ENCODE results near the gene NDNF. TPM values are rescaled to one million over a fixed set of nuclear protein-coding genes. Genes with fewer than 3 reads are reported as not detected.

The NDNF gene
- polyA plus RNA-seq, 3 donors = not detected

DNA sequence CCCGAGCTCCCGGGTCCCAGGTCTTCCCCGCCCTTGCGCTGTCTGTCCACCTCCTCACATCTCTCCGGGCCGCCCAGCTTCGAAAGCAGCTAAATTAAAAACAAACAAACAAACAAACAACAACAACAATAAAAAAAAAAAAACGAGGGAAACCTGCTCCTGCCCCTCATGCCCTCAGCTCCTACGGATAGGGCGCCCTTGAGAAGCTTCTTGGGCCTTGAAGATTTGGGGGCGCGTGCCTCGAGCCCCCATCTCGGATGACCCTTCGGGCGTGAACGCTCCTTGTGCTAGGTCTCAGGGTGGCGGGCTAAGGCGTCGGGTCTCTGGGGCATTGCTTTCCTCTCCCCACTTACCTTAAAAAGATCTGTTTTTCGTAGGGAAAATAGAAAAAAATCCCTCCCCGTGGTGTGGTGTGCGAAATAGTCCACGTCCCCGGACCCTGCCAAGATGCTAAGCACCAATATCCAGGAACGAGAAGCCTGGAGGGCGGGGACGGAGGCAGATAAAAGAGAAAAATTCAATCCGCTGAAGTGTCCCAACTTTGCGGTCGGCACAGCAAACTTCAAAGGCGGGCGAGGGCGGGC is 603 bp downstream of the NDNF start:
- no peak overlapping the region for H3K27ac ChIP-seq (ENCODE audit: low read depth in 1 of 2, low read length in 2 of 2)
- H3K27me3 ChIP-seq (ENCODE audit: control insufficient read depth in 2 of 2, insufficient read depth in 2 of 2, low read length in 2 of 2) = peaks cover 45 to 84% of the 10 kb centered on the region in 2 donors
- peak overlapping the region; percentile 7 to 76 (median 26) for H3K4me3 ChIP-seq (replicated peaks in 1 of 3; ENCODE audit: low read depth in 2 of 3, low read length in 3 of 3)
- H3K4me2 ChIP-seq (replicated peaks; ENCODE audit: extremely low read depth, low read length, poor library complexity, severe bottlenecking) = peak overlapping the region; percentile 88
- TF ChIP-seq, protein P1, sequence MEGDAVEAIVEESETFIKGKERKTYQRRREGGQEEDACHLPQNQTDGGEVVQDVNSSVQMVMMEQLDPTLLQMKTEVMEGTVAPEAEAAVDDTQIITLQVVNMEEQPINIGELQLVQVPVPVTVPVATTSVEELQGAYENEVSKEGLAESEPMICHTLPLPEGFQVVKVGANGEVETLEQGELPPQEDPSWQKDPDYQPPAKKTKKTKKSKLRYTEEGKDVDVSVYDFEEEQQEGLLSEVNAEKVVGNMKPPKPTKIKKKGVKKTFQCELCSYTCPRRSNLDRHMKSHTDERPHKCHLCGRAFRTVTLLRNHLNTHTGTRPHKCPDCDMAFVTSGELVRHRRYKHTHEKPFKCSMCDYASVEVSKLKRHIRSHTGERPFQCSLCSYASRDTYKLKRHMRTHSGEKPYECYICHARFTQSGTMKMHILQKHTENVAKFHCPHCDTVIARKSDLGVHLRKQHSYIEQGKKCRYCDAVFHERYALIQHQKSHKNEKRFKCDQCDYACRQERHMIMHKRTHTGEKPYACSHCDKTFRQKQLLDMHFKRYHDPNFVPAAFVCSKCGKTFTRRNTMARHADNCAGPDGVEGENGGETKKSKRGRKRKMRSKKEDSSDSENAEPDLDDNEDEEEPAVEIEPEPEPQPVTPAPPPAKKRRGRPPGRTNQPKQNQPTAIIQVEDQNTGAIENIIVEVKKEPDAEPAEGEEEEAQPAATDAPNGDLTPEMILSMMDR (IDR thresholded peaks at IDR 0.05) = no peak
- peaks cover 30% of the 10 kb centered on the region for H3K4me1 Mint-ChIP-seq
- peak overlapping the region; percentile 79 to 94 for H3K4me3 Mint-ChIP-seq
- H3K4me1 ChIP-seq (ENCODE audit: control insufficient read depth in 1 of 2, insufficient read depth in 2 of 2, low read length in 2 of 2) = peaks cover 23 to 29% of the 10 kb centered on the region in 2 donors
- H4K20me1 ChIP-seq (ENCODE audit: insufficient read depth, low read length) = no peaks in the 10 kb centered on the region
- H3K9me3 ChIP-seq (replicated peaks in 1 of 2; ENCODE audit: control insufficient read depth in 1 of 2, insufficient read depth in 1 of 2, low read length in 2 of 2) = no peaks in the 10 kb centered on the region
- H3K27me3 Mint-ChIP-seq (ENCODE audit: low read depth in 3 of 3) = peaks cover 57 to 70% (median 65%) of the 10 kb centered on the region in 3 donors
- no peaks in the 10 kb centered on the region for H3K79me2 ChIP-seq (ENCODE audit: insufficient read depth, low read length)
- no peaks in the 10 kb centered on the region for H3K36me3 ChIP-seq (replicated peaks in 1 of 2; ENCODE audit: control insufficient read depth in 1 of 2, insufficient read depth in 2 of 2, low read length in 2 of 2)
- peak overlapping the region; percentile 73 for H2AFZ ChIP-seq (ENCODE audit: insufficient read depth, low read depth, low read length, poor library complexity, severe bottlenecking)
- H3K9ac ChIP-seq (ENCODE audit: insufficient read depth, low read length, poor library complexity, severe bottlenecking) = peak overlapping the region; percentile 27
- no peak for DNase-seq
- H3K9me3 Mint-ChIP-seq = peaks cover 0 to 24% (median 14%) of the 10 kb centered on the region in 7 donors
- WGBS (ENCODE audit: insufficient coverage) = 0% methylated on average over 19 of the region's 34 CpGs
- H3K36me3 Mint-ChIP-seq = peaks cover 10 to 11% of the 10 kb centered on the region in 2 donors
- intact Hi-C loops (cut with micrococcal nuclease) = no loop called here
- H3K27ac Mint-ChIP-seq = peak overlapping the region in 2 of 7 donors; percentile 24 to 31

DNA sequence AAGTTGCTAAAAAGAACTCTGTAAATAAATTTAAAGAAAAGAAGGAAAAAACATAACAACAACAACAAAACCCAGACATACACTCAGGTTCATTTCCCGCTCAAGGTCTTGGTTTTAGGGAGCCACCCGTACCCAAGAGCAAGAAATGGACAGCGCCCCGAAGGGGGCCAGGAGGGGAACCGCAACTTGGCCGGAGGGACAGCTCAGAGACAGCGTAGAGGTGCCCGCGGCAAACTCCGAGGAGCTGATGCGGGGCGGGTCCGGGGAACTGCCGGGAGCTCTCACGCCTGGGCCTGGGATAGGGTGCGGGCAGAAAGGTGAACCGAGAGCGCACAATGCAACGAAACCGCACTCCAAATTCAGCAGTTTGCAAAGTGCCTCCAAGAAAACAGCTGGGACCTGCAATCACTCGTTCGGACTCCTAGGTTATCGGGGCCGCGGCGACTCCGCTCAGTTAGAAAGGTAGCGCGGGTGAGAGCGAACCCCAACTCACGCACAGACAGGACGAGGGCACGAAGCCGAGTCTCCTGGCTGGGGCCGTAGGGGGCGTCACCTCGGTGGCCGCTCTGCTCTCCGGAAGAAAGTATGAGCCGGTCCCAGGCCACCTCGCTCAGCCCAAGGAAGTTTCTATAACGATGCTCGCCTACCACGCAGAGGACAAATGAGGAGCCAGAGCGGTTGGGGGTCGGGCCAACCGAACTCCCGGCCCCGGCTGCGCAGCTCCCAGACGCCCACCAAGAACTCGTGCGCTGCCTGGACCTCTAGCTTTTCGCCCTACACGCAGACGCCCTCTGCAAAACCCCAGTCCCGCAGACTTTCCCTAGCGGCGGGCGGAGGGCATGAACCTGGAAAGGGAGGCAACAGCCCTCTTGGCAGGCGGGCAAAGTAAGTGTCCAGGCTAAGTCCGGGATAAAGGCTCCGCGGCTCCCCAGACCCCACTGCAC is 1.4 kb downstream of the NDNF start:
- peaks cover 0 to 24% (median 14%) of the 10 kb centered on the region in 7 donors for H3K9me3 Mint-ChIP-seq
- peaks cover 23 to 29% of the 10 kb centered on the region in 2 donors for H3K4me1 ChIP-seq (ENCODE audit: control insufficient read depth in 1 of 2, insufficient read depth in 2 of 2, low read length in 2 of 2)
- peak overlapping the region; percentile 88 for H3K4me2 ChIP-seq (replicated peaks; ENCODE audit: extremely low read depth, low read length, poor library complexity, severe bottlenecking)
- H3K36me3 ChIP-seq (replicated peaks in 1 of 2; ENCODE audit: control insufficient read depth in 1 of 2, insufficient read depth in 2 of 2, low read length in 2 of 2) = no peaks in the 10 kb centered on the region
- intact Hi-C loops (cut with micrococcal nuclease) = no loop called here
- peak overlapping the region; percentile 10 to 76 (median 26) for H3K4me3 ChIP-seq (replicated peaks in 1 of 3; ENCODE audit: low read depth in 2 of 3, low read length in 3 of 3)
- DNase-seq = peak in 1 of 3 donors; percentile 26
- H2AFZ ChIP-seq (ENCODE audit: insufficient read depth, low read depth, low read length, poor library complexity, severe bottlenecking) = peak overlapping the region; percentile 73
- no peak overlapping the region for H3K27ac ChIP-seq (ENCODE audit: low read depth in 1 of 2, low read length in 2 of 2)
- H4K20me1 ChIP-seq (ENCODE audit: insufficient read depth, low read length) = no peaks in the 10 kb centered on the region
- peaks cover 30% of the 10 kb centered on the region for H3K4me1 Mint-ChIP-seq
- H3K36me3 Mint-ChIP-seq = peaks cover 10 to 11% of the 10 kb centered on the region in 2 donors
- peaks cover 57 to 70% (median 65%) of the 10 kb centered on the region in 3 donors for H3K27me3 Mint-ChIP-seq (ENCODE audit: low read depth in 3 of 3)
- H3K9ac ChIP-seq (ENCODE audit: insufficient read depth, low read length, poor library complexity, severe bottlenecking) = peak overlapping the region; percentile 27
- H3K9me3 ChIP-seq (replicated peaks in 1 of 2; ENCODE audit: control insufficient read depth in 1 of 2, insufficient read depth in 1 of 2, low read length in 2 of 2) = no peaks in the 10 kb centered on the region
- TF ChIP-seq, protein P1 (IDR thresholded peaks at IDR 0.05) = no peak
- 3% methylated on average over 63 of the region's 64 CpGs for WGBS (ENCODE audit: insufficient coverage)
- H3K27ac Mint-ChIP-seq = peak overlapping the region in 2 of 7 donors; percentile 24 to 41
- H3K27me3 ChIP-seq (ENCODE audit: control insufficient read depth in 2 of 2, insufficient read depth in 2 of 2, low read length in 2 of 2) = peaks cover 45 to 83% of the 10 kb centered on the region in 2 donors
- H3K79me2 ChIP-seq (ENCODE audit: insufficient read depth, low read length) = no peaks in the 10 kb centered on the region
- H3K4me3 Mint-ChIP-seq = peak overlapping the region; percentile 79 to 94
